T-cell (primary cell): ENCODE measurements around the gene LRFN2. TPM values are rescaled to one million over a fixed set of nuclear protein-coding genes. Genes with fewer than 3 reads are reported as not detected.
A peak's percentile ranks its signal among the peaks of the same experiment; 100 is the strongest.

Experiments
- ATAC-seq, 4 experiments: fragments of 200-7000 bp in 3 of 4; fragments of 150-1000 bp in 1 of 4; cut with Tn5 transposase; replicated peaks in 1 of 4; 1 replicate in 3 of 4; 2 replicates in 1 of 4; pipeline ENCODE4 v1.10.0; 2021; ENCODE audit warnings: moderate library complexity in 3 of 4, mild to moderate bottlenecking in 2 of 4, moderate number of reproducible peaks in 1 of 4
- CTCF ChIA-PET, 2 donors: fragments of 300-600 bp; sonication (Branson Sonifier 250); formaldehyde crosslinking; loops; one replicate each; lab custom pipeline; 2022; ENCODE audit warnings: antibody characterized with exemption in 2 of 2; lab: Charles Lee
- POLR2A ChIA-PET, 2 donors: fragments of 300-600 bp; sonication (Branson Sonifier 250); formaldehyde crosslinking; loops; one replicate each; lab custom pipeline; 2022; ENCODE audit warnings: antibody characterized with exemption in 2 of 2; lab: Charles Lee
- DNase-seq, 35 experiments: peaks; one replicate each; pipeline versions ENCODE4 v3.0.0 to v3.0.0-alpha.2; 2013 to 2023
- H3K27ac ChIP-seq: one replicate; pipeline ENCODE4 v1.5.1; 2013; ENCODE audit warnings: low read length
- H3K27me3 ChIP-seq, 2 experiments: replicated peaks in 1 of 2; 1 replicate in 1 of 2; 2 replicates in 1 of 2; pipeline versions ENCODE4 v1.6.1 to v1.7.0; 2013; ENCODE audit warnings: low read length in 1 of 2, mixed read lengths in 1 of 2; ENCODE audit not compliant: control insufficient read depth in 2 of 2, insufficient read depth in 2 of 2; ENCODE audit errors: extremely low read depth in 1 of 2
- H3K36me3 ChIP-seq, 2 donors: 1 replicate in 1 of 2; 2 replicates in 1 of 2; pipeline versions ENCODE4 v1.6.1 to v1.7.0; 2013; ENCODE audit warnings: low read length in 1 of 2; ENCODE audit not compliant: control insufficient read depth in 2 of 2, insufficient read depth in 1 of 2; ENCODE audit errors: extremely low read depth in 1 of 2
- H3K4me1 ChIP-seq, 2 experiments: 1 replicate in 1 of 2; 2 replicates in 1 of 2; pipeline versions ENCODE4 v1.6.1 to v1.7.0; 2013; ENCODE audit warnings: low read length in 2 of 2, mixed read lengths in 1 of 2; ENCODE audit not compliant: insufficient read depth in 2 of 2, control insufficient read depth in 1 of 2; ENCODE audit errors: extremely low read depth in 1 of 2
- H3K4me3 ChIP-seq, 2 donors: 1 replicate in 1 of 2; 2 replicates in 1 of 2; pipeline versions ENCODE4 v1.5.1 to v1.7.0; 2013; ENCODE audit warnings: mild to moderate bottlenecking in 2 of 2, low read length in 1 of 2, moderate library complexity in 1 of 2; ENCODE audit not compliant: control insufficient read depth in 1 of 2; ENCODE audit errors: extremely low read depth in 1 of 2
- H3K9me3 ChIP-seq: 2 replicates; pipeline ENCODE4 v1.7.0; 2013
- H3K27ac Mint-ChIP-seq, 2 donors: one replicate each; pipeline ENCODE4 v1.8.0; 2020 to 2021; ENCODE audit warnings: mild to moderate bottlenecking in 2 of 2, mixed read lengths in 2 of 2
- H3K27me3 Mint-ChIP-seq, 2 donors: one replicate each; pipeline ENCODE4 v1.8.0; 2021 to 2022; ENCODE audit warnings: mixed read lengths in 2 of 2
- H3K36me3 Mint-ChIP-seq: one replicate; pipeline ENCODE4 v1.8.0; 2021; ENCODE audit warnings: mixed read lengths
- H3K4me1 Mint-ChIP-seq, 3 donors: one replicate each; pipeline ENCODE4 v1.8.0; 2020 to 2022; ENCODE audit warnings: mixed read lengths in 3 of 3, mild to moderate bottlenecking in 1 of 3
- H3K4me3 Mint-ChIP-seq, 3 donors: one replicate each; pipeline ENCODE4 v1.8.0; 2020 to 2022; ENCODE audit warnings: mild to moderate bottlenecking in 3 of 3, mixed read lengths in 3 of 3, moderate library complexity in 3 of 3
- H3K9me3 Mint-ChIP-seq, 3 donors: one replicate each; pipeline ENCODE4 v1.8.0; 2020 to 2022; ENCODE audit warnings: mixed read lengths in 3 of 3
- WGBS: methylation state at CpG from one replicate; pipeline ENCODE4 v1.1.5; 2013; ENCODE audit warnings: missing lambda C conversion rate; ENCODE audit not compliant: insufficient coverage; 5-methylcytosine and 5-hydroxymethylcytosine counted together
- total RNA-seq, 35 experiments: library from RNA in 6 of 35; stranded (reverse) in 6 of 35; fragments of 120-200 nt in 1 of 35; gene quantifications; one replicate each; pipeline versions ENCODE4 v1.2.1 to v1.2.4 and lab custom pipeline; 2013 to 2026

The LRFN2 gene
- total RNA-seq, 5 donors from 2014 or later (not counting 1 experiment from before 2014, with no cell fraction given) = 0.12 to 1.7 (median 0.92) TPM

DNA sequence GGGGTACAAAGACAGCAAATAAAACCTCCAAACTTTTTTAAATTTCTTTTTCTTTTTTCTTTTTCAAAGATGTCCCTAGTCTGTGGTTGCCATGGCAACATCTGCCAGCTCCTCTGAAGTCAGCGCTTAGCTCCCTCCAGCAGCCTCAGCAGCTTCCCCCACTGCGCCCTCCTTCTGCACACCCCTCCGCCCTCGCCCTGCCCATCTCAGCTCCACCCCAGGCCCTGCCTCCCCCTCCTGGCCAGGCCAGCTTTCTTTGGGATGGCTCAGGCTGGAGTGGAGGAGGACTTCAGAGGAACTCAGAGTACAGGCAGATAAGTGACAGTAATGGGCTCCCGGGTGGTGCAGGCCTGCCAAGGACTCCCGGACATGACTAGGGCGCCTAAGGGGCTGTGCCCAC is 104.6 kb downstream of the LRFN2 start:
- no peaks in the 10 kb centered on the region for H3K36me3 Mint-ChIP-seq
- H3K27ac Mint-ChIP-seq = no peak overlapping the region
- H3K4me3 Mint-ChIP-seq = no peak overlapping the region
- Histone ChIP-seq H3K9me3 (no peaks in the 10 kb centered on the region), H3K4me1 (peaks cover 6 to 11% of the 10 kb centered on the region in 2 experiments), H3K27me3 (peaks cover 0 to 14% of the 10 kb centered on the region in 2 experiments), H3K36me3 (no peaks in the 10 kb centered on the region), H3K27ac (no peak overlapping the region), H3K4me3 (no peak overlapping the region)
- ATAC-seq = peak in 1 of 4 experiments; percentile 21
- ChIA-PET CTCF (no interaction called here), POLR2A (no interaction called here)
- DNase-seq = peak in 1 of 35 experiments; percentile 14
- 93% methylated on average over 2 of the region's 7 CpGs for WGBS
- H3K4me1 Mint-ChIP-seq = peaks cover 10 to 17% (median 15%) of the 10 kb centered on the region in 3 donors
- peaks cover 3 to 7% of the 10 kb centered on the region in 2 donors for H3K27me3 Mint-ChIP-seq
- H3K9me3 Mint-ChIP-seq = no peaks in the 10 kb centered on the region

DNA sequence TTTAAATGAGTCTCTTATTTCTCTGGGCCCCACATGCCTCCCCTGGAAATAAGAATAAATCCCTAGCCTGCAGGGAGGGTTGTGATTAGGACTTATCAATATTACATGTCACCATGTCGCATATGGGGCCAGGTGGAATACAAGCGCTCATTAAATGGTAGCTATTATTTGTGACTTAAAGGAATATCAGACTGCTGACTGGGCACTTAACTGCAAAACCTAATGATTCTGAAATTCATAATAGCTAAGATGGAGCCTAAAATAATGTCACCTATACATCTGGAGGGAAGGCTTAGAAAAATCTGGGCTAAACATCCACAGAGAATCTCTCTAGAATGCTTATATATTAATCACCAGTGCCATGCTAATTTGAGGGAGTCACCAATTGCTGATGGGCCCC is 106.5 kb downstream of the LRFN2 start:
- Histone ChIP-seq H3K9me3 (no peaks in the 10 kb centered on the region), H3K4me1 (peaks cover 6 to 16% of the 10 kb centered on the region in 2 experiments), H3K27ac (no peak overlapping the region), H3K36me3 (no peaks in the 10 kb centered on the region), H3K27me3 (peaks cover 0 to 9% of the 10 kb centered on the region in 2 experiments), H3K4me3 (no peak overlapping the region)
- H3K36me3 Mint-ChIP-seq = no peaks in the 10 kb centered on the region
- no CpG with 5 or more reads among the region's 2 CpGs for WGBS
- peaks cover 3 to 7% of the 10 kb centered on the region in 2 donors for H3K27me3 Mint-ChIP-seq
- no peak overlapping the region for H3K27ac Mint-ChIP-seq
- POLR2A ChIA-PET = no interaction called here
- no peak for DNase-seq
- ATAC-seq = no peak
- CTCF ChIA-PET = no interaction called here
- H3K4me3 Mint-ChIP-seq = no peak overlapping the region
- no peaks in the 10 kb centered on the region for H3K9me3 Mint-ChIP-seq
- H3K4me1 Mint-ChIP-seq = peaks cover 20 to 25% (median 21%) of the 10 kb centered on the region in 3 donors

DNA sequence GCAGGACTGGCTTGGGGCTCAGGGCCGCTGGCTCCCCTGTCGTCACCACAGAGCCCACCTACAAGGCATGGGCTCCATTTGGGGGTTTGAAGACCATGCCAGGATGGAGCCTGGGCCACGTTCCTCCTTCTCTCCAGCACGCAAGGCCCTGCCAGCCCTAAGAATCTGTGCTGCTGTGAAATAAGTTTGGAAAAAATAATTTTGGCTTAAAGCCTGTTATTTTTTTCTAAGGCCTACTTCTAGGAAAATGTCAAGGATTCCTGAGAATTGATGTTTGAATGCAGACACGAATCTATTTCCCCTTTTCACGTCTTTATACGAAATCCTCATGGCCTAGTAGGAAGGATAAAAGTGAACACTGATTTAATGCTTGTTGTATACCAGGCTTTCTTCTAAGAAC is 107.5 kb downstream of the LRFN2 start:
- H3K4me3 ChIP-seq = no peak overlapping the region
- peaks cover 20 to 21% (median 21%) of the 10 kb centered on the region in 3 donors for H3K4me1 Mint-ChIP-seq
- no peaks in the 10 kb centered on the region for H3K9me3 Mint-ChIP-seq
- peaks cover 6 to 16% of the 10 kb centered on the region in 2 experiments for H3K4me1 ChIP-seq
- no peak overlapping the region for H3K4me3 Mint-ChIP-seq
- no peaks in the 10 kb centered on the region for H3K9me3 ChIP-seq
- ChIA-PET POLR2A (no interaction called here), CTCF (no interaction called here)
- ATAC-seq = no peak
- no peaks in the 10 kb centered on the region for H3K36me3 Mint-ChIP-seq
- DNase-seq = no peak
- H3K27me3 Mint-ChIP-seq = peaks cover 3 to 7% of the 10 kb centered on the region in 2 donors
- H3K27ac Mint-ChIP-seq = no peak overlapping the region
- H3K27me3 ChIP-seq = peaks cover 0 to 9% of the 10 kb centered on the region in 2 experiments
- H3K27ac ChIP-seq = no peak overlapping the region
- no peaks in the 10 kb centered on the region for H3K36me3 ChIP-seq
- WGBS = 83% methylated on average over 3 of the region's 7 CpGs

DNA sequence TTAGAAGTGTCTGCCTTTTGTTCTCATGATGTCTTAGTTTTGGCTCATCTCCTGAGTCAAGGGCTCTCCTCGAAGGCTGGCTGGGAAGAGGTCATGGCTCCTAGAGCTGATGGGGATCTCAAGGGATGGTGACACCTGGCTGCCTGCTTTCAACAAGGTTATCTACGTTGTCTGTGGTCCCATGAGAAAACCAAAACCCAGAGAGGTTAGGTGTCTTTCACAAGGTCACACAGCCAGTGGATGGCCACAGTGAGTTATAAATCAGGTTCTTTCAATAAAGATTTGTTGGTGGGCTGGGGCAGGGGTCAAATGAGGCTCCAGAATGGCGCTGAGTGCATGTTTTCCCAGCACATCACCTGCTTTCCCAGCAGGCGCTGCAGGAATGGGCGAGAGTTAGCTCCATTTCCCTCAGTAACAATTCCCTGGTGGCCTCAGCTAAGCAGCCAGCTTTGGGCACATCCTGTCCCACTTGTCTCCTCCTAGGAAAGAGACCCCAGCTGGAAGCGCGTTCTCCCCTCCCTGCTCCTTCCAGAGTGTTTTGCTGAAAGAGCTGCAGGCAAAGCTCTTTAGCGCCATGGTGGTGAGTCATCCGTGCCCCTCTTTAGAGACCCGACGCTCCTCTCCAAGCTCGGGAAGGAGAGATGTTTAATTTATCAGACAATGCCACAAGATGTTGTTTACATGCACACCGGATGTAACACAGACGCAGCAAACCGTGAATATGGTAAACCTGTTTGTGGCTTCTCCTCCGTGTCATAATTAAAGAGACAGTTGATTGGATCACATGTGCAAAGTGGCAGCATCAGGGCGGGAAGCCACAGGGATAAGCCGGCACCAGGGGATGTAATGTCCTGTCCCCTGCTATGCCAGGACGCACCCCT is 109.7 kb downstream of the LRFN2 start:
- Mint-ChIP-seq H3K9me3 (no peaks in the 10 kb centered on the region), H3K4me1 (peaks cover 19 to 20% (median 19%) of the 10 kb centered on the region in 3 donors), H3K27ac (peak overlapping the region; percentile 33 to 71), H3K4me3 (peak overlapping the region; percentile 9 to 54 (median 25)), H3K36me3 (no peaks in the 10 kb centered on the region), H3K27me3 (peaks cover 0 to 9% of the 10 kb centered on the region in 2 donors)
- peak overlapping the region; percentile 32 for H3K27ac ChIP-seq
- ATAC-seq (peak; percentile 40 to 86 (median 62)), DNase-seq (peak in 34 of 35 experiments; percentile 6 to 74 (median 36))
- ChIA-PET CTCF (no interaction called here), POLR2A (no interaction called here)
- H3K27me3 ChIP-seq = peaks cover 0 to 5% of the 10 kb centered on the region in 2 experiments
- H3K36me3 ChIP-seq = no peaks in the 10 kb centered on the region
- peak overlapping the region; percentile 6 to 17 for H3K4me3 ChIP-seq
- no peaks in the 10 kb centered on the region for H3K9me3 ChIP-seq
- 38% methylated on average over 16 of the region's 19 CpGs for WGBS
- peaks cover 6 to 16% of the 10 kb centered on the region in 2 experiments for H3K4me1 ChIP-seq

DNA sequence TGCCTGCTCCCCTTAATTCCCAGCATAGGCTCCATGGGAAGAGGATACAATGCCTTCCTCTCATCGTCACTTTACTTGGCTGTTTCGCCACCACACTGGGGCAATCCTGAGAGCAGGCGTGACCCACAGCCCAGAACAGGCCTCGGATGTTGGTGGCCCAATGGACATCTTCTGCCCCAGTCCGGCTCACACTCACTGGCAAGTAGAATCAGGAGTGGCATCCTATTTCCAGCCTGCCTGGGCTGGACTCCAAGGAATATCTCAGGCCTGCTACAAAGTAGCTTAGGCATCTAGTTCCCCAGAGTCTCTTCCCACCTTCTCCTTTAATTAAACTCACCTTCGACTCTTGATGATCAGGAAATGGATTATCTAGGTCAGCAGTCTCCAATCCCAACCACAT is 110.5 kb downstream of the LRFN2 start:
- WGBS = 92% methylated on average over 6 of the region's 6 CpGs
- POLR2A ChIA-PET = no interaction called here
- H3K27ac ChIP-seq = no peak overlapping the region
- H3K36me3 Mint-ChIP-seq = no peaks in the 10 kb centered on the region
- no peaks in the 10 kb centered on the region for H3K9me3 ChIP-seq
- peaks cover 16 to 20% (median 19%) of the 10 kb centered on the region in 3 donors for H3K4me1 Mint-ChIP-seq
- no peak overlapping the region for H3K4me3 Mint-ChIP-seq
- peaks cover 0 to 6% of the 10 kb centered on the region in 2 experiments for H3K27me3 ChIP-seq
- no peaks in the 10 kb centered on the region for H3K9me3 Mint-ChIP-seq
- H3K27me3 Mint-ChIP-seq = peaks cover 0 to 9% of the 10 kb centered on the region in 2 donors
- no peak for ATAC-seq
- CTCF ChIA-PET = no interaction called here
- H3K36me3 ChIP-seq = no peaks in the 10 kb centered on the region
- H3K4me3 ChIP-seq = no peak overlapping the region
- no peak for DNase-seq
- peak overlapping the region; percentile 2 to 11 for H3K27ac Mint-ChIP-seq
- peaks cover 6 to 16% of the 10 kb centered on the region in 2 experiments for H3K4me1 ChIP-seq

DNA sequence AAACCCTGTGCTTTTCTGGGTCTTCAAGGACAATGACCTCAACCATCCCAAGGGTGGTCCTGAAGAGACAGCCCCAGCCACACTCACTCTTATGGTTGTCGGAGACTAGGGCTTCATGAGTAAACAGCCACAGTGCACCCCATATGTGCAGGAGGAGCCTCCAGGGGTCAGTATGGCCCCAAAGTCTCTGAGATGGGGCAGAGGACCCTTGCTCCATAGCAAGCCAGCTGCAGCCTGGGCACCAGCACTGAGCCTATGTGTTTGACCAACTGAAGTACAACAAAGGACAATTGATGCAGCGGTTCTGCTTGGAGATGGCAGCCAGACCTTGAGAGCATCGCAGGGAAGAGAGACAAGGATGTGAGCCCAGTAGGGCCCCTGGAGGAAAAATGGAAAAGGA is 112.2 kb downstream of the LRFN2 start:
- Mint-ChIP-seq H3K4me3 (no peak overlapping the region), H3K27me3 (peaks cover 0 to 9% of the 10 kb centered on the region in 2 donors), H3K27ac (no peak overlapping the region), H3K4me1 (peaks cover 16 to 20% (median 19%) of the 10 kb centered on the region in 3 donors), H3K9me3 (no peaks in the 10 kb centered on the region), H3K36me3 (no peaks in the 10 kb centered on the region)
- no peak overlapping the region for H3K4me3 ChIP-seq
- WGBS = 95% methylated on average over 2 of the region's 3 CpGs
- no peaks in the 10 kb centered on the region for H3K36me3 ChIP-seq
- no peak overlapping the region for H3K27ac ChIP-seq
- peaks cover 0 to 11% of the 10 kb centered on the region in 2 experiments for H3K27me3 ChIP-seq
- peaks cover 6 to 16% of the 10 kb centered on the region in 2 experiments for H3K4me1 ChIP-seq
- H3K9me3 ChIP-seq = no peaks in the 10 kb centered on the region
- CTCF ChIA-PET = no interaction called here
- DNase-seq (no peak), ATAC-seq (no peak)
- POLR2A ChIA-PET = no interaction called here
